GM12878 (cell line): ENCODE results near the gene IFNAR1. TPM values are rescaled to one million over a fixed set of nuclear protein-coding genes. Genes with fewer than 3 reads are reported as not detected.

Source experiments
- ATAC-seq: fragments of 200-7000 bp; cut with Tn5 transposase; 3 replicates; pipeline ENCODE4 v1.9.1; 2020; ENCODE audit warnings: mild to moderate bottlenecking, moderate library complexity
- BruUV-seq: library from RNA; stranded (reverse); fragments of 400-500 nt; replicated peaks from 2 replicates; lab custom pipeline; 2021; lab: Mats Ljungman, UMichigan
- CTCF ChIA-PET: fragments of 300-600 bp; sonication (Branson Sonifier 250); formaldehyde crosslinking; extraction: SDS; loops from one replicate; lab custom pipeline; 2021; ENCODE audit warnings: inconsistent platforms; lab: Yijun Ruan, JAX
- POLR2A ChIA-PET: fragments of 350-600 bp; formaldehyde crosslinking; extraction: SDS; loops from one replicate; lab custom pipeline; 2021; ENCODE audit warnings: inconsistent platforms; lab: Charles Lee
- RAD21 ChIA-PET: fragments of 300-600 bp; sonication (Branson Sonifier 250); formaldehyde crosslinking; loops from one replicate; lab custom pipeline; 2023; ENCODE audit warnings: antibody characterized with exemption; ENCODE audit not compliant: unreplicated experiment; lab: Charles Lee
- SMC1A ChIA-PET: fragments of 300-600 bp; sonication (Branson Sonifier 250); formaldehyde crosslinking; loops from one replicate; lab custom pipeline; 2023; ENCODE audit not compliant: unreplicated experiment, uncharacterized antibody; lab: Charles Lee
- DNase-seq: peaks from one replicate; pipeline ENCODE4 v3.0.0-alpha.2; 2011; ENCODE audit warnings: low read depth, low spot score
- FAIRE-seq: peaks from 3 replicates; lab custom pipeline; 2011; peaks lifted over from hg19 to GRCh38; lab: Jason Lieb, UNC
- H2AFZ ChIP-seq: 2 replicates; pipeline ENCODE4 v1.6.0; 2011; ENCODE audit warnings: low read depth, low read length, control low read depth; ENCODE audit not compliant: control insufficient read depth
- H3K27ac ChIP-seq: 2 replicates; pipeline ENCODE4 v1.5.1; 2011; ENCODE audit warnings: control low read depth; ENCODE audit not compliant: control insufficient read depth, insufficient read depth
- H3K27me3 ChIP-seq, 2 experiments: replicated peaks in 1 of 2; 2 replicates each; pipeline versions ENCODE4 v1.6.0 to v1.6.1; 2011; ENCODE audit warnings: low read length in 1 of 2; ENCODE audit not compliant: control insufficient read depth in 2 of 2, insufficient read depth in 2 of 2
- H3K36me3 ChIP-seq, 2 experiments: 2 replicates each; pipeline ENCODE4 v1.5.1; 2011; ENCODE audit warnings: low read length in 1 of 2; ENCODE audit not compliant: control insufficient read depth in 2 of 2, insufficient read depth in 2 of 2
- H3K4me1 ChIP-seq: 2 replicates; pipeline ENCODE4 v1.6.1; 2011; ENCODE audit warnings: mild to moderate bottlenecking, low read length, moderate library complexity, mixed read lengths; ENCODE audit not compliant: control insufficient read depth, insufficient read depth
- H3K4me2 ChIP-seq: 2 replicates; pipeline ENCODE4 v1.6.0; 2011; ENCODE audit warnings: control low read depth; ENCODE audit not compliant: control insufficient read depth, insufficient read depth
- H3K4me3 ChIP-seq: fragments of 200-600 bp; sonication (generic); 2 replicates; pipeline ENCODE4 v1.5.1; 2016
- H3K79me2 ChIP-seq: 2 replicates; pipeline ENCODE4 v1.6.0; 2011; ENCODE audit warnings: low read length; ENCODE audit not compliant: control insufficient read depth, insufficient read depth
- H3K9ac ChIP-seq: 2 replicates; pipeline ENCODE4 v1.8.0; 2011; ENCODE audit warnings: low read length, control low read depth, mixed read lengths; ENCODE audit not compliant: control insufficient read depth, insufficient read depth
- H3K9me3 ChIP-seq: replicated peaks from 3 replicates; pipeline ENCODE4 v1.5.1; 2011; ENCODE audit warnings: mild to moderate bottlenecking, low read length; ENCODE audit not compliant: control insufficient read depth, insufficient read depth
- H4K20me1 ChIP-seq: 2 replicates; pipeline ENCODE4 v1.6.0; 2011; ENCODE audit not compliant: control insufficient read depth, insufficient read depth
- CREM ChIP-seq: IDR thresholded peaks from 2 replicates; pipeline ENCODE4 v1.6.1; 2014; ENCODE audit warnings: antibody characterized with exemption, low read depth
- EGR1 ChIP-seq, 2 experiments: IDR thresholded peaks; 1 replicate in 1 of 2; 2 replicates in 1 of 2; pipeline ENCODE4 v1.6.1; 2011 to 2012; ENCODE audit warnings: low read depth in 2 of 2, low read length in 2 of 2, borderline replicate concordance in 1 of 2, mild to moderate bottlenecking in 1 of 2, moderate library complexity in 1 of 2
- EP300 ChIP-seq, 2 experiments: fragments of 150-350 bp in 1 of 2; IDR thresholded peaks; 2 replicates each; pipeline ENCODE4 v1.6.1; 2011 to 2012; ENCODE audit warnings: low read depth in 2 of 2, low read length in 2 of 2, borderline replicate concordance in 1 of 2, improper control_type of control experiment in 1 of 2, inconsistent platforms in 1 of 2; ENCODE audit not compliant: control insufficient read depth in 1 of 2
- FOS ChIP-seq: IDR thresholded peaks from 3 replicates; pipeline ENCODE4 v1.6.1; 2011; ENCODE audit warnings: borderline replicate concordance; ENCODE audit not compliant: insufficient read length; ENCODE audit errors: extremely low read depth
- FOXM1 ChIP-seq: IDR thresholded peaks from 2 replicates; pipeline ENCODE4 v1.6.1; 2012; ENCODE audit warnings: low read depth, mild to moderate bottlenecking, inconsistent platforms, low read length, moderate library complexity
- KAT2A ChIP-seq: conservative IDR thresholded peaks from 2 replicates; pipeline ENCODE4 v1.6.1; 2011; ENCODE audit warnings: low read depth, low read length; ENCODE audit not compliant: control insufficient read depth
- MEF2B ChIP-seq: fragments of 450-650 bp; IDR thresholded peaks from 2 replicates; pipeline ENCODE4 v1.6.1; 2018; ENCODE audit warnings: mild to moderate bottlenecking, moderate library complexity; ENCODE audit not compliant: partially characterized antibody, poor library complexity, severe bottlenecking
- NR2C2 ChIP-seq: IDR thresholded peaks from 2 replicates; pipeline ENCODE4 v1.6.1; 2011; ENCODE audit warnings: borderline replicate concordance, low read depth; ENCODE audit not compliant: control insufficient read depth, insufficient read length
- POLR2A ChIP-seq: IDR thresholded peaks from 2 replicates; pipeline ENCODE4 v1.6.1; 2011; ENCODE audit warnings: low read depth, mild to moderate bottlenecking, low read length
- RAD21 ChIP-seq: IDR thresholded peaks from 2 replicates; pipeline ENCODE4 v1.6.1; 2011; ENCODE audit warnings: mild to moderate bottlenecking, low read depth, low read length, moderate library complexity; ENCODE audit not compliant: insufficient read depth
- RUNX3 ChIP-seq: IDR thresholded peaks from 2 replicates; pipeline ENCODE4 v1.6.1; 2012; ENCODE audit warnings: low read length, inconsistent platforms
- SIX5 ChIP-seq: IDR thresholded peaks from 2 replicates; pipeline ENCODE4 v1.6.1; 2011; ENCODE audit warnings: mild to moderate bottlenecking, low read depth, low read length, moderate library complexity; ENCODE audit not compliant: severe bottlenecking
- SMAD1 ChIP-seq: fragments of 450-650 bp; IDR thresholded peaks from 2 replicates; pipeline ENCODE4 v1.6.1; 2018; ENCODE audit warnings: mild to moderate bottlenecking, low read depth; ENCODE audit not compliant: partially characterized antibody
- SP1 ChIP-seq: IDR thresholded peaks from one replicate; pipeline ENCODE4 v1.6.1; 2011; ENCODE audit warnings: low read depth, low read length
- STAT1 ChIP-seq: fragments of 450-650 bp; conservative IDR thresholded peaks from 2 replicates; pipeline ENCODE4 v1.6.1; 2014; ENCODE audit warnings: antibody characterized with exemption, mild to moderate bottlenecking
- TCF12 ChIP-seq: IDR thresholded peaks from 2 replicates; pipeline ENCODE4 v1.6.1; 2011; ENCODE audit warnings: low read depth, mild to moderate bottlenecking, low read length
- TCF3 ChIP-seq: IDR thresholded peaks from 2 replicates; pipeline ENCODE4 v1.6.1; 2012; ENCODE audit warnings: low read depth, mild to moderate bottlenecking, low read length, borderline replicate concordance; ENCODE audit not compliant: insufficient read depth
- TCF7 ChIP-seq: IDR thresholded peaks from 2 replicates; pipeline ENCODE4 v1.6.1; 2014; ENCODE audit warnings: antibody characterized with exemption, borderline replicate concordance
- ZNF384 ChIP-seq: IDR thresholded peaks from 2 replicates; pipeline ENCODE4 v1.6.1; 2012; ENCODE audit warnings: low read depth, mild to moderate bottlenecking, low read length, improper control_type of control experiment, borderline replicate concordance
- WGBS: methylation state at CpG from one replicate; pipeline ENCODE4 v1.1.6; 2016; ENCODE audit warnings: low lambda C conversion rate; ENCODE audit not compliant: insufficient replicate concordance, insufficient coverage; ENCODE audit errors: missing lambda C conversion rate; 5-methylcytosine and 5-hydroxymethylcytosine counted together
- in situ Hi-C: fragments of 300-500 bp; cut with MboI; formaldehyde crosslinking; loops from 9 replicates; pipeline ENCODE4 v1.14.3; 2018; ENCODE audit warnings: mixed read lengths
- intact Hi-C: fragments of 100-400 bp; cut with micrococcal nuclease; formaldehyde crosslinking; loops from one replicate; pipeline ENCODE4 v1.14.2; 2022; ENCODE audit not compliant: unreplicated experiment
- polyA plus RNA-seq, 11 experiments: library from polyadenylated mRNA; depleted of rRNA in 4 of 11; unstranded in 6 of 11; stranded (reverse) in 5 of 11; fragments of >200 nt; fragmentation: Nextera tagmentation in 4 of 11; fragmentation: Illumina TruSeq in 1 of 11; extraction: Ambion mirVana in 4 of 11; extraction: Trizol in 1 of 11; gene quantifications; 1 replicate in 1 of 11; 2 replicates in 10 of 11; pipeline versions ENCODE4 v1.2.1 to v1.2.3, GENCODE V29; 2011 to 2016; ENCODE audit warnings: inconsistent platforms in 2 of 11, missing spikeins in 2 of 11, low read depth in 1 of 11
- total RNA-seq, 4 experiments: library from RNA; depleted of rRNA in 3 of 4; stranded (reverse); fragments of >200 nt in 3 of 4; fragmentation: Illumina TruSeq in 1 of 4; extraction: Trizol in 1 of 4; gene quantifications; 2 replicates each; pipeline versions ENCODE4 v1.2.1 to v1.2.3, GENCODE V29; 2013 to 2021
- TF ChIP-seq, protein P1 (sequence below): fragments of 450-650 bp; IDR thresholded peaks from 2 replicates; pipeline ENCODE4 v1.6.1; 2014; ENCODE audit warnings: mild to moderate bottlenecking
- TF ChIP-seq, protein P2 (sequence below): fragments of 450-650 bp; formaldehyde crosslinking; IDR thresholded peaks from 2 replicates; pipeline ENCODE4 v1.5.0; 2022; ENCODE audit warnings: mild to moderate bottlenecking, missing genetic modification characterization

IFNAR1 gene
- total and polyA plus RNA-seq, 10 of the 15 experiments (the other 5 are each of a cell fraction or from before 2014, with no cell fraction given), result 12.0 to 62.4 (median 24.6) TPM

DNA sequence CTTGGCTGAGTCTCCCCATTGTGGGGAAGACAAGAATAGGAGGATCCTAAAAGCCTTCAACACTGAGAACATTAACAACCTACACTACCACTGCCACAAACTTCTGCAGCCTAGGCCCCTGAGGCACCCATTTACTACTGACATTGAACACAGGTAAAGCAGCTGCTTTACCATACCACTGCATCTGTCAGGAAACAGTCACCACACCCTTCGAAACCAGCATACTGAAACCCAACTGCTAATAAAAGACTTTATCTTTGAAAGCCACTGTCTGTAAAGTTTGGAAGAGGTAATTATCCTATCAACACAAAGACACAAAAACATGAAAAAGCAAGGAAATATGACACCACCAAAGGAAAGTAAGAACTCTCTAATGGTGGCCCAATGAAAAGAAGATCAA, 7.4 kb downstream of the IFNAR1 start:
- Histone ChIP-seq H3K27me3 (no peaks in the 10 kb centered on the region), H3K79me2 (peaks cover 61% of the 10 kb centered on the region), H3K4me1 (peaks cover 29% of the 10 kb centered on the region), H3K9ac (peak overlapping the region; percentile 3; the same call in 1 of the 2 replicates), H2AFZ (no peak overlapping the region), H3K27ac (peak overlapping the region; percentile 82), H4K20me1 (no peaks in the 10 kb centered on the region), H3K36me3 (peaks cover 8 to 11% of the 10 kb centered on the region in 2 experiments), H3K9me3 (peaks cover 13% of the 10 kb centered on the region; the same call in 2 of the 3 replicates), H3K4me3 (peak overlapping the region; percentile 0; the same call in 1 of the 2 replicates), H3K4me2 (peak overlapping the region; percentile 72)
- intact Hi-C loops, result no loop called here
- ChIA-PET POLR2A (no interaction called here), SMC1A (interaction anchor here (0.7 to 2.5 kb wide), 11 partner anchors 8 to 113 kb away, joined by 3 to 13 read pairs (median 4); no protein-coding TSS in a partner anchor), CTCF (interaction anchor here (1.1 to 5.6 kb wide), 6 partner anchors 9 to 113 kb away, joined by 3 to 40 read pairs (median 12); no protein-coding TSS in a partner anchor), RAD21 (interaction anchor here (0.8 to 1.8 kb wide), 6 partner anchors 11 to 127 kb away, joined by 3 to 7 read pairs (median 3); no protein-coding TSS in a partner anchor)
- peak; percentile 83 for ATAC-seq
- no peak for DNase-seq
- 0% methylated on average over 1 of the region's 1 CpG for WGBS
- BruUV-seq, result no TSS peak
- peak; percentile 66 for FAIRE-seq
- in situ Hi-C loops, result no loop called here
- 0 out of 2 replicates have a peak, but pooled peaks have one; percentile 20 for TF ChIP-seq CREM
- TF ChIP-seq FOS, result no peak
- TF ChIP-seq TCF7, result no peak
- TF ChIP-seq TCF12, result peak; percentile 72; the same call in 1 of the 2 replicates
- no peak for TF ChIP-seq FOXM1
- peak; percentile 52; the same call in 1 of the 2 replicates for TF ChIP-seq TCF3
- TF ChIP-seq MEF2B, result no peak
- TF ChIP-seq RAD21, result 0 out of 2 replicates have a peak, but pooled peaks have one; percentile 1
- TF ChIP-seq STAT1, result no peak
- no peak for TF ChIP-seq SP1
- peak; percentile 17; the same call in 1 of the 2 replicates for TF ChIP-seq POLR2A
- no peak for TF ChIP-seq EP300 (IDR thresholded peaks at IDR 0.05; ENCODE audit: borderline replicate concordance in 1 of 2, control insufficient read depth in 1 of 2, low read depth in 2 of 2, low read length in 2 of 2)
- TF ChIP-seq SMAD1, result no peak
- no peak for TF ChIP-seq KAT2A
- TF ChIP-seq SIX5, result no peak
- peak; percentile 82 for TF ChIP-seq RUNX3
- TF ChIP-seq ZNF384, result no peak
- TF ChIP-seq, protein P1, sequence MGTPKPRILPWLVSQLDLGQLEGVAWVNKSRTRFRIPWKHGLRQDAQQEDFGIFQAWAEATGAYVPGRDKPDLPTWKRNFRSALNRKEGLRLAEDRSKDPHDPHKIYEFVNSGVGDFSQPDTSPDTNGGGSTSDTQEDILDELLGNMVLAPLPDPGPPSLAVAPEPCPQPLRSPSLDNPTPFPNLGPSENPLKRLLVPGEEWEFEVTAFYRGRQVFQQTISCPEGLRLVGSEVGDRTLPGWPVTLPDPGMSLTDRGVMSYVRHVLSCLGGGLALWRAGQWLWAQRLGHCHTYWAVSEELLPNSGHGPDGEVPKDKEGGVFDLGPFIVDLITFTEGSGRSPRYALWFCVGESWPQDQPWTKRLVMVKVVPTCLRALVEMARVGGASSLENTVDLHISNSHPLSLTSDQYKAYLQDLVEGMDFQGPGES, result no peak
- no peak for TF ChIP-seq NR2C2
- TF ChIP-seq, protein P2, sequence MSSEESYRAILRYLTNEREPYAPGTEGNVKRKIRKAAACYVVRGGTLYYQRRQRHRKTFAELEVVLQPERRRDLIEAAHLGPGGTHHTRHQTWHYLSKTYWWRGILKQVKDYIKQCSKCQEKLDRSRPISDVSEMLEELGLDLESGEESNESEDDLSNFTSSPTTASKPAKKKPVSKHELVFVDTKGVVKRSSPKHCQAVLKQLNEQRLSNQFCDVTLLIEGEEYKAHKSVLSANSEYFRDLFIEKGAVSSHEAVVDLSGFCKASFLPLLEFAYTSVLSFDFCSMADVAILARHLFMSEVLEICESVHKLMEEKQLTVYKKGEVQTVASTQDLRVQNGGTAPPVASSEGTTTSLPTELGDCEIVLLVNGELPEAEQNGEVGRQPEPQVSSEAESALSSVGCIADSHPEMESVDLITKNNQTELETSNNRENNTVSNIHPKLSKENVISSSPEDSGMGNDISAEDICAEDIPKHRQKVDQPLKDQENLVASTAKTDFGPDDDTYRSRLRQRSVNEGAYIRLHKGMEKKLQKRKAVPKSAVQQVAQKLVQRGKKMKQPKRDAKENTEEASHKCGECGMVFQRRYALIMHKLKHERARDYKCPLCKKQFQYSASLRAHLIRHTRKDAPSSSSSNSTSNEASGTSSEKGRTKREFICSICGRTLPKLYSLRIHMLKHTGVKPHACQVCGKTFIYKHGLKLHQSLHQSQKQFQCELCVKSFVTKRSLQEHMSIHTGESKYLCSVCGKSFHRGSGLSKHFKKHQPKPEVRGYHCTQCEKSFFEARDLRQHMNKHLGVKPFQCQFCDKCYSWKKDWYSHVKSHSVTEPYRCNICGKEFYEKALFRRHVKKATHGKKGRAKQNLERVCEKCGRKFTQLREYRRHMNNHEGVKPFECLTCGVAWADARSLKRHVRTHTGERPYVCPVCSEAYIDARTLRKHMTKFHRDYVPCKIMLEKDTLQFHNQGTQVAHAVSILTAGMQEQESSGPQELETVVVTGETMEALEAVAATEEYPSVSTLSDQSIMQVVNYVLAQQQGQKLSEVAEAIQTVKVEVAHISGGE, result no peak
- no peak for TF ChIP-seq EGR1 (IDR thresholded peaks at IDR 0.05; ENCODE audit: borderline replicate concordance in 1 of 2, low read depth in 2 of 2, low read length in 2 of 2)
